WTC11 (cell line): Measurements from ENCODE around the gene CEP57. TPM values are rescaled to one million over a fixed set of nuclear protein-coding genes. Genes with fewer than 3 reads are reported as not detected.

Experiments
- ATAC-seq: fragments of 200-7000 bp; cut with Tn5 transposase; 2 replicates; pipeline ENCODE4 v1.10.0; 2021; ENCODE audit warnings: mild to moderate bottlenecking, moderate library complexity
- CTCF ChIA-PET: fragments of 300-600 bp; sonication (Branson Sonifier 250); formaldehyde crosslinking; loops from one replicate; lab custom pipeline; 2021; ENCODE audit warnings: antibody characterized with exemption; lab: Charles Lee
- POLR2A ChIA-PET: fragments of 350-600 bp; sonication (Branson Sonifier 250); formaldehyde crosslinking; loops from one replicate; lab custom pipeline; 2021; ENCODE audit warnings: antibody characterized with exemption; lab: Charles Lee
- DNase-seq: peaks from one replicate; pipeline ENCODE4 v3.0.0; 2021; ENCODE audit warnings: low spot score
- H3K27ac Mint-ChIP-seq: 2 replicates; pipeline ENCODE4 v1.8.0; 2021; ENCODE audit warnings: mixed read lengths
- H3K27me3 Mint-ChIP-seq: 2 replicates; pipeline ENCODE4 v1.8.0; 2021; ENCODE audit warnings: low read depth, mild to moderate bottlenecking, moderate library complexity, mixed read lengths
- H3K36me3 Mint-ChIP-seq: 2 replicates; pipeline ENCODE4 v1.8.0; 2021; ENCODE audit warnings: mixed read lengths
- H3K4me1 Mint-ChIP-seq: 2 replicates; pipeline ENCODE4 v1.8.0; 2022; ENCODE audit warnings: mixed read lengths
- H3K4me3 Mint-ChIP-seq: 2 replicates; pipeline ENCODE4 v1.8.0; 2021; ENCODE audit warnings: mild to moderate bottlenecking, moderate library complexity, mixed read lengths
- H3K9me3 Mint-ChIP-seq: 2 replicates; pipeline ENCODE4 v1.8.0; 2021; ENCODE audit warnings: mixed read lengths
- ATF1 ChIP-seq: sonication (generic); formaldehyde crosslinking; IDR thresholded peaks from 2 replicates; pipeline ENCODE4 v1.8.1; 2023; ENCODE audit warnings: mild to moderate bottlenecking, moderate library complexity, missing genetic modification reagents
- CBFB ChIP-seq: sonication (generic); formaldehyde crosslinking; IDR thresholded peaks from 2 replicates; pipeline ENCODE4 v1.8.1; 2022; ENCODE audit warnings: mild to moderate bottlenecking, low read depth, missing genetic modification reagents
- CDX4 ChIP-seq: fragments of 250-450 bp; sonication (Bioruptor Pico); IDR thresholded peaks from 2 replicates; pipeline ENCODE4 v1.9.0; 2021; ENCODE audit warnings: moderate library complexity, mild to moderate bottlenecking, inconsistent platforms, borderline replicate concordance
- CREM ChIP-seq: sonication (generic); formaldehyde crosslinking; IDR thresholded peaks from 2 replicates; pipeline ENCODE4 v1.8.1; 2022; ENCODE audit warnings: mild to moderate bottlenecking, missing genetic modification reagents, moderate library complexity
- E2F5 ChIP-seq: sonication (generic); formaldehyde crosslinking; IDR thresholded peaks from 2 replicates; pipeline ENCODE4 v1.8.1; 2022; ENCODE audit warnings: mild to moderate bottlenecking, moderate library complexity, missing genetic modification reagents
- EMX1 ChIP-seq: fragments of 250-450 bp; sonication (Bioruptor Pico); IDR thresholded peaks from 2 replicates; pipeline ENCODE4 v1.8.0; 2021; ENCODE audit warnings: mild to moderate bottlenecking
- MYBL2 ChIP-seq: sonication (generic); formaldehyde crosslinking; IDR thresholded peaks from 2 replicates; pipeline ENCODE4 v1.8.1; 2023; ENCODE audit warnings: mild to moderate bottlenecking, moderate library complexity, missing genetic modification reagents
- SOX15 ChIP-seq: fragments of 250-450 bp; sonication (Bioruptor Pico); IDR thresholded peaks from 2 replicates; pipeline ENCODE4 v1.9.0; 2021; ENCODE audit warnings: mild to moderate bottlenecking
- TCF7 ChIP-seq: sonication (generic); formaldehyde crosslinking; IDR thresholded peaks from 2 replicates; pipeline ENCODE4 v1.8.0; 2022; ENCODE audit warnings: mild to moderate bottlenecking, low read depth, missing genetic modification reagents, moderate library complexity
- ZNF121 ChIP-seq: sonication (generic); formaldehyde crosslinking; IDR thresholded peaks from 2 replicates; pipeline ENCODE4 v1.8.0; 2023; ENCODE audit warnings: missing genetic modification reagents
- ZNF425 ChIP-seq: fragments of 250-450 bp; sonication (Bioruptor Pico); conservative IDR thresholded peaks from 2 replicates; pipeline ENCODE4 v1.9.0; 2021; ENCODE audit warnings: mild to moderate bottlenecking
- total RNA-seq: library from RNA; stranded (reverse); gene quantifications from 3 replicates; pipeline ENCODE4 v1.2.3, GENCODE V29; 2021
- TF ChIP-seq, protein P1 (sequence below): sonication (generic); formaldehyde crosslinking; IDR thresholded peaks from 2 replicates; pipeline ENCODE4 v1.8.0; 2023; ENCODE audit warnings: missing genetic modification reagents, mild to moderate bottlenecking, borderline replicate concordance
- TF ChIP-seq, protein P2 (sequence below): sonication (generic); formaldehyde crosslinking; conservative IDR thresholded peaks from 2 replicates; pipeline ENCODE4 v1.8.1; 2023; ENCODE audit warnings: mild to moderate bottlenecking, low read depth, missing genetic modification reagents, moderate library complexity
- TF ChIP-seq, protein P3 (sequence below): sonication (generic); formaldehyde crosslinking; IDR thresholded peaks from 2 replicates; pipeline ENCODE4 v1.8.0; 2022; ENCODE audit warnings: missing genetic modification reagents
- TF ChIP-seq, protein P4 (sequence below): fragments of 250-450 bp; sonication (Bioruptor Pico); IDR thresholded peaks from 2 replicates; pipeline ENCODE4 v1.9.0; 2021; ENCODE audit warnings: mild to moderate bottlenecking, borderline replicate concordance

Gene CEP57
- total RNA-seq, 1 experiment from 2014 or later, result 70.7 TPM

DNA sequence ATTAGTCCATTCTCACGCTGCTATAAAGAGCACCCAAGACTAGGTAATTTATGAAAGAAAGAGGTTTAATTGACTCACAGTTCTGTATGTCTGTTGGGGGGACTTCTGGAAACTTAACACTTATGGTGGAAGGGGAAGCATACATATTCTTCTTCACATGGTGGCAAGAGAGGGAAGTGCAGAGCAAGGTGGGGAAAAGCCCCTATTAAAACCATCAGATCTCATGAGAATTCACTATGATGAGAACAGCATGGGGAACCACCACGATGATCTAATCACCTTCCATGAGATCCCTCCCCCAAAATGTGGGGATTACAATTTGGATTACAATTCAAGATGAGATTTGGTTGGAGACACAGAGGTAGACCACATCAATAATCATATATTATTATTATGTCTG, 25.7 kb downstream of the CEP57 start:
- no peaks in the 10 kb centered on the region for H3K4me1 Mint-ChIP-seq
- ATAC-seq (no peak), DNase-seq (no peak)
- no peak overlapping the region for H3K4me3 Mint-ChIP-seq
- no peaks in the 10 kb centered on the region for H3K27me3 Mint-ChIP-seq
- CTCF ChIA-PET, result no interaction called here
- no peak overlapping the region for H3K27ac Mint-ChIP-seq
- no peak for TF ChIP-seq MYBL2
- no peak for TF ChIP-seq CDX4
- TF ChIP-seq, protein P1, sequence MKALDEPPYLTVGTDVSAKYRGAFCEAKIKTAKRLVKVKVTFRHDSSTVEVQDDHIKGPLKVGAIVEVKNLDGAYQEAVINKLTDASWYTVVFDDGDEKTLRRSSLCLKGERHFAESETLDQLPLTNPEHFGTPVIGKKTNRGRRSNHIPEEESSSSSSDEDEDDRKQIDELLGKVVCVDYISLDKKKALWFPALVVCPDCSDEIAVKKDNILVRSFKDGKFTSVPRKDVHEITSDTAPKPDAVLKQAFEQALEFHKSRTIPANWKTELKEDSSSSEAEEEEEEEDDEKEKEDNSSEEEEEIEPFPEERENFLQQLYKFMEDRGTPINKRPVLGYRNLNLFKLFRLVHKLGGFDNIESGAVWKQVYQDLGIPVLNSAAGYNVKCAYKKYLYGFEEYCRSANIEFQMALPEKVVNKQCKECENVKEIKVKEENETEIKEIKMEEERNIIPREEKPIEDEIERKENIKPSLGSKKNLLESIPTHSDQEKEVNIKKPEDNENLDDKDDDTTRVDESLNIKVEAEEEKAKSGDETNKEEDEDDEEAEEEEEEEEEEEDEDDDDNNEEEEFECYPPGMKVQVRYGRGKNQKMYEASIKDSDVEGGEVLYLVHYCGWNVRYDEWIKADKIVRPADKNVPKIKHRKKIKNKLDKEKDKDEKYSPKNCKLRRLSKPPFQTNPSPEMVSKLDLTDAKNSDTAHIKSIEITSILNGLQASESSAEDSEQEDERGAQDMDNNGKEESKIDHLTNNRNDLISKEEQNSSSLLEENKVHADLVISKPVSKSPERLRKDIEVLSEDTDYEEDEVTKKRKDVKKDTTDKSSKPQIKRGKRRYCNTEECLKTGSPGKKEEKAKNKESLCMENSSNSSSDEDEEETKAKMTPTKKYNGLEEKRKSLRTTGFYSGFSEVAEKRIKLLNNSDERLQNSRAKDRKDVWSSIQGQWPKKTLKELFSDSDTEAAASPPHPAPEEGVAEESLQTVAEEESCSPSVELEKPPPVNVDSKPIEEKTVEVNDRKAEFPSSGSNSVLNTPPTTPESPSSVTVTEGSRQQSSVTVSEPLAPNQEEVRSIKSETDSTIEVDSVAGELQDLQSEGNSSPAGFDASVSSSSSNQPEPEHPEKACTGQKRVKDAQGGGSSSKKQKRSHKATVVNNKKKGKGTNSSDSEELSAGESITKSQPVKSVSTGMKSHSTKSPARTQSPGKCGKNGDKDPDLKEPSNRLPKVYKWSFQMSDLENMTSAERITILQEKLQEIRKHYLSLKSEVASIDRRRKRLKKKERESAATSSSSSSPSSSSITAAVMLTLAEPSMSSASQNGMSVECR (CRISPR knock-in tag), result no peak
- no peak for TF ChIP-seq ATF1 (CRISPR knock-in tag)
- TF ChIP-seq ZNF121, result no peak
- TF ChIP-seq, protein P2, sequence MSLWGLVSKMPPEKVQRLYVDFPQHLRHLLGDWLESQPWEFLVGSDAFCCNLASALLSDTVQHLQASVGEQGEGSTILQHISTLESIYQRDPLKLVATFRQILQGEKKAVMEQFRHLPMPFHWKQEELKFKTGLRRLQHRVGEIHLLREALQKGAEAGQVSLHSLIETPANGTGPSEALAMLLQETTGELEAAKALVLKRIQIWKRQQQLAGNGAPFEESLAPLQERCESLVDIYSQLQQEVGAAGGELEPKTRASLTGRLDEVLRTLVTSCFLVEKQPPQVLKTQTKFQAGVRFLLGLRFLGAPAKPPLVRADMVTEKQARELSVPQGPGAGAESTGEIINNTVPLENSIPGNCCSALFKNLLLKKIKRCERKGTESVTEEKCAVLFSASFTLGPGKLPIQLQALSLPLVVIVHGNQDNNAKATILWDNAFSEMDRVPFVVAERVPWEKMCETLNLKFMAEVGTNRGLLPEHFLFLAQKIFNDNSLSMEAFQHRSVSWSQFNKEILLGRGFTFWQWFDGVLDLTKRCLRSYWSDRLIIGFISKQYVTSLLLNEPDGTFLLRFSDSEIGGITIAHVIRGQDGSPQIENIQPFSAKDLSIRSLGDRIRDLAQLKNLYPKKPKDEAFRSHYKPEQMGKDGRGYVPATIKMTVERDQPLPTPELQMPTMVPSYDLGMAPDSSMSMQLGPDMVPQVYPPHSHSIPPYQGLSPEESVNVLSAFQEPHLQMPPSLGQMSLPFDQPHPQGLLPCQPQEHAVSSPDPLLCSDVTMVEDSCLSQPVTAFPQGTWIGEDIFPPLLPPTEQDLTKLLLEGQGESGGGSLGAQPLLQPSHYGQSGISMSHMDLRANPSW (CRISPR knock-in tag), result no peak
- TF ChIP-seq EMX1 (CRISPR knock-in tag), result no peak
- TF ChIP-seq SOX15 (CRISPR knock-in tag), result no peak
- POLR2A ChIA-PET, result no interaction called here
- H3K9me3 Mint-ChIP-seq, result peaks cover 1% of the 10 kb centered on the region
- peaks cover 35% of the 10 kb centered on the region for H3K36me3 Mint-ChIP-seq

GRCh38 chr11:95821640-95822039, 31.3 kb downstream of the CEP57 start:
- DNase-seq (no peak), ATAC-seq (no peak)
- Mint-ChIP-seq H3K27me3 (no peaks in the 10 kb centered on the region), H3K4me1 (no peaks in the 10 kb centered on the region), H3K36me3 (peaks cover 46% of the 10 kb centered on the region), H3K4me3 (no peak overlapping the region), H3K9me3 (no peaks in the 10 kb centered on the region), H3K27ac (no peak overlapping the region)
- CTCF ChIA-PET, result no interaction called here
- POLR2A ChIA-PET, result no interaction called here
- TF ChIP-seq TCF7 (no peak), CBFB (CRISPR knock-in tag) (no peak), ZNF425 (no peak), EMX1 (CRISPR knock-in tag) (no peak), CREM (CRISPR knock-in tag) (no peak), E2F5 (CRISPR knock-in tag) (no peak)
- TF ChIP-seq, protein P3, sequence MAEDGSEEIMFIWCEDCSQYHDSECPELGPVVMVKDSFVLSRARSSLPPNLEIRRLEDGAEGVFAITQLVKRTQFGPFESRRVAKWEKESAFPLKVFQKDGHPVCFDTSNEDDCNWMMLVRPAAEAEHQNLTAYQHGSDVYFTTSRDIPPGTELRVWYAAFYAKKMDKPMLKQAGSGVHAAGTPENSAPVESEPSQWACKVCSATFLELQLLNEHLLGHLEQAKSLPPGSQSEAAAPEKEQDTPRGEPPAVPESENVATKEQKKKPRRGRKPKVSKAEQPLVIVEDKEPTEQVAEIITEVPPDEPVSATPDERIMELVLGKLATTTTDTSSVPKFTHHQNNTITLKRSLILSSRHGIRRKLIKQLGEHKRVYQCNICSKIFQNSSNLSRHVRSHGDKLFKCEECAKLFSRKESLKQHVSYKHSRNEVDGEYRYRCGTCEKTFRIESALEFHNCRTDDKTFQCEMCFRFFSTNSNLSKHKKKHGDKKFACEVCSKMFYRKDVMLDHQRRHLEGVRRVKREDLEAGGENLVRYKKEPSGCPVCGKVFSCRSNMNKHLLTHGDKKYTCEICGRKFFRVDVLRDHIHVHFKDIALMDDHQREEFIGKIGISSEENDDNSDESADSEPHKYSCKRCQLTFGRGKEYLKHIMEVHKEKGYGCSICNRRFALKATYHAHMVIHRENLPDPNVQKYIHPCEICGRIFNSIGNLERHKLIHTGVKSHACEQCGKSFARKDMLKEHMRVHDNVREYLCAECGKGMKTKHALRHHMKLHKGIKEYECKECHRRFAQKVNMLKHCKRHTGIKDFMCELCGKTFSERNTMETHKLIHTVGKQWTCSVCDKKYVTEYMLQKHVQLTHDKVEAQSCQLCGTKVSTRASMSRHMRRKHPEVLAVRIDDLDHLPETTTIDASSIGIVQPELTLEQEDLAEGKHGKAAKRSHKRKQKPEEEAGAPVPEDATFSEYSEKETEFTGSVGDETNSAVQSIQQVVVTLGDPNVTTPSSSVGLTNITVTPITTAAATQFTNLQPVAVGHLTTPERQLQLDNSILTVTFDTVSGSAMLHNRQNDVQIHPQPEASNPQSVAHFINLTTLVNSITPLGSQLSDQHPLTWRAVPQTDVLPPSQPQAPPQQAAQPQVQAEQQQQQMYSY (CRISPR knock-in tag), result no peak
- TF ChIP-seq, protein P4, sequence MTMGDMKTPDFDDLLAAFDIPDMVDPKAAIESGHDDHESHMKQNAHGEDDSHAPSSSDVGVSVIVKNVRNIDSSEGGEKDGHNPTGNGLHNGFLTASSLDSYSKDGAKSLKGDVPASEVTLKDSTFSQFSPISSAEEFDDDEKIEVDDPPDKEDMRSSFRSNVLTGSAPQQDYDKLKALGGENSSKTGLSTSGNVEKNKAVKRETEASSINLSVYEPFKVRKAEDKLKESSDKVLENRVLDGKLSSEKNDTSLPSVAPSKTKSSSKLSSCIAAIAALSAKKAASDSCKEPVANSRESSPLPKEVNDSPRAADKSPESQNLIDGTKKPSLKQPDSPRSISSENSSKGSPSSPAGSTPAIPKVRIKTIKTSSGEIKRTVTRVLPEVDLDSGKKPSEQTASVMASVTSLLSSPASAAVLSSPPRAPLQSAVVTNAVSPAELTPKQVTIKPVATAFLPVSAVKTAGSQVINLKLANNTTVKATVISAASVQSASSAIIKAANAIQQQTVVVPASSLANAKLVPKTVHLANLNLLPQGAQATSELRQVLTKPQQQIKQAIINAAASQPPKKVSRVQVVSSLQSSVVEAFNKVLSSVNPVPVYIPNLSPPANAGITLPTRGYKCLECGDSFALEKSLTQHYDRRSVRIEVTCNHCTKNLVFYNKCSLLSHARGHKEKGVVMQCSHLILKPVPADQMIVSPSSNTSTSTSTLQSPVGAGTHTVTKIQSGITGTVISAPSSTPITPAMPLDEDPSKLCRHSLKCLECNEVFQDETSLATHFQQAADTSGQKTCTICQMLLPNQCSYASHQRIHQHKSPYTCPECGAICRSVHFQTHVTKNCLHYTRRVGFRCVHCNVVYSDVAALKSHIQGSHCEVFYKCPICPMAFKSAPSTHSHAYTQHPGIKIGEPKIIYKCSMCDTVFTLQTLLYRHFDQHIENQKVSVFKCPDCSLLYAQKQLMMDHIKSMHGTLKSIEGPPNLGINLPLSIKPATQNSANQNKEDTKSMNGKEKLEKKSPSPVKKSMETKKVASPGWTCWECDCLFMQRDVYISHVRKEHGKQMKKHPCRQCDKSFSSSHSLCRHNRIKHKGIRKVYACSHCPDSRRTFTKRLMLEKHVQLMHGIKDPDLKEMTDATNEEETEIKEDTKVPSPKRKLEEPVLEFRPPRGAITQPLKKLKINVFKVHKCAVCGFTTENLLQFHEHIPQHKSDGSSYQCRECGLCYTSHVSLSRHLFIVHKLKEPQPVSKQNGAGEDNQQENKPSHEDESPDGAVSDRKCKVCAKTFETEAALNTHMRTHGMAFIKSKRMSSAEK (CRISPR knock-in tag), result no peak
